Measurements from ENCODE around the gene SLC39A2. TPM values are rescaled to one million over a fixed set of nuclear protein-coding genes. Genes with fewer than 3 reads are reported as not detected.

Gene SLC39A2
- total and polyA plus RNA-seq, 3 donors from 2014 or later, result 0.24 to 0.31 TPM; not detected in 1

- peaks cover 20% of the 10 kb centered on the region for H3K4me1 ChIP-seq
- TF ChIP-seq CTCF (IDR thresholded peaks at IDR 0.05), result no peak
- TF ChIP-seq POLR2A (IDR thresholded peaks at IDR 0.05), result no peak
- H3K27me3 ChIP-seq, result no peaks in the 10 kb centered on the region
- H3K27ac ChIP-seq, result no peak overlapping the region
- H3K36me3 ChIP-seq (ENCODE audit: low read depth, missing control alignments), result no peaks in the 10 kb centered on the region
- intact Hi-C loops (cut with DNase I; ENCODE audit: low total_unique reads), result no loop called here
- 81 to 82% methylated on average over 4 of the region's 4 CpGs for WGBS, 2 donors
- no peak for DNase-seq
- H3K4me3 ChIP-seq, result no peak overlapping the region
- H3K9me3 ChIP-seq, result no peaks in the 10 kb centered on the region
Observed at GRCh38 chr14:21033133-21033698, 34.1 kb downstream of the SLC39A2 start.

GRCh38 chr14:21034707-21035106 lies 35.6 kb downstream of the SLC39A2 start, which contains the start of gene RNASE13:
Gene RNASE13 (minus strand): TSS chr14:21034807. CDS start chr14:21034288, 519 bp downstream.
- 33 to 46% methylated on average over 5 of the region's 5 CpGs for WGBS, 2 donors
- Histone ChIP-seq H3K27ac (peak within 1 kb of the TSS in 1 of 2 donors; percentile 16), H3K9me3 (no peaks in the 10 kb centered on the region), H3K27me3 (no peaks in the 10 kb centered on the region), H3K4me3 (no peak within 1 kb of the TSS), H3K4me1 (peaks cover 26% of the 10 kb centered on the region), H3K36me3 (ENCODE audit: low read depth, missing control alignments) (no peaks in the 10 kb centered on the region)
- intact Hi-C loops (cut with DNase I; ENCODE audit: low total_unique reads), result no loop called here
- TF ChIP-seq CTCF (IDR thresholded peaks at IDR 0.05) (no peak), POLR2A (IDR thresholded peaks at IDR 0.05) (no peak)
- no peak for DNase-seq

GRCh38 chr14:21036751-21037150 lies 37.7 kb downstream of the SLC39A2 start:
- Histone ChIP-seq H3K4me1 (peaks cover 29% of the 10 kb centered on the region), H3K36me3 (ENCODE audit: low read depth, missing control alignments) (no peaks in the 10 kb centered on the region), H3K27me3 (no peaks in the 10 kb centered on the region), H3K9me3 (no peaks in the 10 kb centered on the region), H3K4me3 (no peak overlapping the region), H3K27ac (peak overlapping the region in 1 of 2 donors; percentile 21)
- TF ChIP-seq CTCF (IDR thresholded peaks at IDR 0.05) (no peak), POLR2A (IDR thresholded peaks at IDR 0.05) (no peak)
- WGBS, 2 donors, result 91 to 92% methylated on average over 7 of the region's 7 CpGs
- intact Hi-C loops (cut with DNase I; ENCODE audit: low total_unique reads), result no loop called here
- no peak for DNase-seq

GRCh38 chr14:21037156-21037555 lies 38.1 kb downstream of the SLC39A2 start:
- no peak for DNase-seq
- Histone ChIP-seq H3K36me3 (ENCODE audit: low read depth, missing control alignments) (no peaks in the 10 kb centered on the region), H3K4me1 (peaks cover 29% of the 10 kb centered on the region), H3K4me3 (no peak overlapping the region), H3K27ac (peak overlapping the region in 1 of 2 donors; percentile 21), H3K9me3 (no peaks in the 10 kb centered on the region), H3K27me3 (no peaks in the 10 kb centered on the region)
- no peak for TF ChIP-seq POLR2A (IDR thresholded peaks at IDR 0.05)
- no peak for TF ChIP-seq CTCF (IDR thresholded peaks at IDR 0.05)
- WGBS, 2 donors, result 80 to 86% methylated on average over 3 of the region's 3 CpGs
- intact Hi-C loops (cut with DNase I; ENCODE audit: low total_unique reads), result no loop called here

Data from testis (tissue), 3 donors.